ENCODE measurements around the gene MTA1.

The MTA1 gene

DNA sequence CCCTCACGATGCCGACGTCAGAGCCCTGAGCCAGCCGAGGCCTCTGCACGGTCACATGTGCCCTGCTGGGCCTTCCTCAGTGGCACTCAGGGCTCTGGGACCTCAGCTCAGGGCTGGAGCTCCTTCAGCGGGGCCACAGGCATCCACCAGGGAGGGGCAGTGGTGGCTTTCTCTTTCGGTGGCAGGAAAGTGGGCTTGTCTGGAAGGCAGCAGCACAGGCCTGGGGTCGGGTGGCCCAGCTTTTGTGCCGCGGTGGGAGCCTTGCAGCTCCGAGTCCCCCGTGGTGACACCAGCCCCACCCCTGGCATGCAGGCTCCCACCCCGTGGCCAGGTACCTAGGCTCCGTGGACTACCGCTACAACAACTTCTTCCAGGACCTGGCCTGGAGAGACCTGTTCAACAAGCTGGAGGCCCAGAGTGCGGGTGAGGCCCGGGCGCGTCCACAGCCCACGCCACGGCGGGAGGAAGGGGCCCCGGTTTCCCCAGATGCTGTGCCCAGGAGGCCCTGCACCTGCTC, 35.5 kb upstream of the MTA1 start:
- Histone ChIP-seq H3K27ac (ENCODE audit: low read depth, low read length) (no peak overlapping the region), H3K27me3 (ENCODE audit: control insufficient read depth, low read length) (no peaks in the 10 kb centered on the region), H4K20me1 (ENCODE audit: control insufficient read depth, insufficient read depth, low read depth, low read length) (no peaks in the 10 kb centered on the region), H3K9me3 (ENCODE audit: control insufficient read depth, insufficient read depth, low read length) (no peaks in the 10 kb centered on the region), H3F3A (ENCODE audit: control insufficient read depth, insufficient read depth) (no peaks in the 10 kb centered on the region), H3K36me3 (ENCODE audit: control insufficient read depth, low read length) (no peaks in the 10 kb centered on the region), H3K4me1 (ENCODE audit: control insufficient read depth, low read length) (no peaks in the 10 kb centered on the region), H3K4me2 (ENCODE audit: low read length) (no peak overlapping the region), H3K9me2 (replicated peaks; ENCODE audit: control insufficient read depth, low read length) (no peaks in the 10 kb centered on the region), H3K79me2 (ENCODE audit: control insufficient read depth, low read length) (no peaks in the 10 kb centered on the region), H3K4me3 (ENCODE audit: low read length) (no peak overlapping the region)
- TF ChIP-seq, protein P1, sequence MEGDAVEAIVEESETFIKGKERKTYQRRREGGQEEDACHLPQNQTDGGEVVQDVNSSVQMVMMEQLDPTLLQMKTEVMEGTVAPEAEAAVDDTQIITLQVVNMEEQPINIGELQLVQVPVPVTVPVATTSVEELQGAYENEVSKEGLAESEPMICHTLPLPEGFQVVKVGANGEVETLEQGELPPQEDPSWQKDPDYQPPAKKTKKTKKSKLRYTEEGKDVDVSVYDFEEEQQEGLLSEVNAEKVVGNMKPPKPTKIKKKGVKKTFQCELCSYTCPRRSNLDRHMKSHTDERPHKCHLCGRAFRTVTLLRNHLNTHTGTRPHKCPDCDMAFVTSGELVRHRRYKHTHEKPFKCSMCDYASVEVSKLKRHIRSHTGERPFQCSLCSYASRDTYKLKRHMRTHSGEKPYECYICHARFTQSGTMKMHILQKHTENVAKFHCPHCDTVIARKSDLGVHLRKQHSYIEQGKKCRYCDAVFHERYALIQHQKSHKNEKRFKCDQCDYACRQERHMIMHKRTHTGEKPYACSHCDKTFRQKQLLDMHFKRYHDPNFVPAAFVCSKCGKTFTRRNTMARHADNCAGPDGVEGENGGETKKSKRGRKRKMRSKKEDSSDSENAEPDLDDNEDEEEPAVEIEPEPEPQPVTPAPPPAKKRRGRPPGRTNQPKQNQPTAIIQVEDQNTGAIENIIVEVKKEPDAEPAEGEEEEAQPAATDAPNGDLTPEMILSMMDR (IDR thresholded peaks at IDR 0.05; ENCODE audit: low read depth, low read length, poor library complexity, severe bottlenecking), result no peak

DNA sequence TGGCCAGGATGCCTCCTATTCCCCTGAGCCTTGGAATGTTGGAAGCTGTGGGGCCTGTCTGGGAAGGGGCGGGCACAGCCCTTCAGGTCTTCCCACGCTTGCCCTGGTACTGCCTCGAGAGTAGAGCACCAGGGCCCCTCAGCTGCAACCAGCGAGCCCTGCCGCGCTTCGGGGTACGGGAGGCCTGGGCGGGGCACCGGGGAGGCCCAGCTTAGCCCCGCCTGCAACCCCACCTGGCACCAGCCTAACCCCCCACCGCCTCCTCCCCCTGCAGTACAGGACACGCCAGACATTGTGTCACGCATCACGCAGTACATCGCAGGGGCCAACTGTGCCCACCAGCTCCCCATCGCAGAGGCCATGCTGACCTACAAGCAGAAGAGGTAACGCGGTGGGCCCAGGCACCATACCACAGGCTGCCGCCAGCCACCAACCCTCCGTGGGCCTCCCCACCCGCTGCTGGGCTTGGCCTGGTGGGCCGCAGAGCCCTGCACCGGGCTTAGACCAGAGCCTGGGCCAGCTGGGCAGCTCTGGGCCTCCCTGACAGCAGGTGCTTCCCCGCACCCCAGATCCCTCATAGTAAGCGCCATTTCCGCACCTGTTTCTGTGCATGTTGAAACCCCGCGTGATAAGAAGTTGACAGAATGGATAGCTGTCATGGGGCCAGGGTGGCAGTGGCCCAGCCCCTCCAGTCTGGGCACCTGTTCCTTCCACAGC, 34.9 kb upstream of the MTA1 start:
- no peaks in the 10 kb centered on the region for H3K79me2 ChIP-seq (ENCODE audit: control insufficient read depth, low read length)
- H3K9me3 ChIP-seq (ENCODE audit: control insufficient read depth, insufficient read depth, low read length), result no peaks in the 10 kb centered on the region
- TF ChIP-seq, protein P1 (IDR thresholded peaks at IDR 0.05; ENCODE audit: low read depth, low read length, poor library complexity, severe bottlenecking), result no peak
- TF ChIP-seq EZH2phosphoT487 (IDR thresholded peaks at IDR 0.05; ENCODE audit: borderline replicate concordance, low read length), result no peak
- H4K20me1 ChIP-seq (ENCODE audit: control insufficient read depth, insufficient read depth, low read depth, low read length), result no peaks in the 10 kb centered on the region
- H3F3A ChIP-seq (ENCODE audit: control insufficient read depth, insufficient read depth), result no peaks in the 10 kb centered on the region
- peaks cover under 1% of the 10 kb centered on the region for H3K4me1 ChIP-seq (ENCODE audit: control insufficient read depth, low read length)
- no peak overlapping the region for H3K27ac ChIP-seq (ENCODE audit: low read depth, low read length)
- no peaks in the 10 kb centered on the region for H3K27me3 ChIP-seq (ENCODE audit: control insufficient read depth, low read length)
- H3K4me2 ChIP-seq (ENCODE audit: low read length), result no peak overlapping the region
- no peak overlapping the region for H3K4me3 ChIP-seq (ENCODE audit: low read length)
- H3K9me2 ChIP-seq (replicated peaks; ENCODE audit: control insufficient read depth, low read length), result no peaks in the 10 kb centered on the region
- H3K36me3 ChIP-seq (ENCODE audit: control insufficient read depth, low read length), result no peaks in the 10 kb centered on the region

DNA sequence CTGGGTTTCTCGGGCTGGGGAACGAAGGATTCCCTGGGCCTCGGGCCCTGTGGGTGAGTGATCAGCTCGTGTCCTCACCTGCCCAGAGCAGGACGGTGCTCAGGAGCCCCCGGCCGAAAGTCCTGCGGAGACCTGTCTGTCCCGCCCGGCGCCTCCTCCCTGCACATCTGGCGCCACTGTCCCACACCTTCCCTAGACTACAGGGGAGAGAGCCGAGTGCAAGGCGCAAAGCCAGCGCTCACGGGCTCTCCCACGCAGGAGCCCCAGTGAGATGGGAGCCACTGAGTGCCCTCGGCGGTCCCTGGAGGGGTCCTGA, 34.3 kb upstream of the MTA1 start:
- Histone ChIP-seq H3K27me3 (ENCODE audit: control insufficient read depth, low read length) (no peaks in the 10 kb centered on the region), H3K4me3 (ENCODE audit: low read length) (no peak overlapping the region), H3K27ac (ENCODE audit: low read depth, low read length) (no peak overlapping the region), H3K9me3 (ENCODE audit: control insufficient read depth, insufficient read depth, low read length) (no peaks in the 10 kb centered on the region), H3K4me1 (ENCODE audit: control insufficient read depth, low read length) (peaks cover 6% of the 10 kb centered on the region), H3K4me2 (ENCODE audit: low read length) (no peak overlapping the region), H3K79me2 (ENCODE audit: control insufficient read depth, low read length) (no peaks in the 10 kb centered on the region), H3K36me3 (ENCODE audit: control insufficient read depth, low read length) (no peaks in the 10 kb centered on the region), H3K9me2 (replicated peaks; ENCODE audit: control insufficient read depth, low read length) (no peaks in the 10 kb centered on the region), H4K20me1 (ENCODE audit: control insufficient read depth, insufficient read depth, low read depth, low read length) (no peaks in the 10 kb centered on the region), H3F3A (ENCODE audit: control insufficient read depth, insufficient read depth) (no peaks in the 10 kb centered on the region)
- TF ChIP-seq EZH2phosphoT487 (IDR thresholded peaks at IDR 0.05; ENCODE audit: borderline replicate concordance, low read length), result no peak
- TF ChIP-seq, protein P1 (IDR thresholded peaks at IDR 0.05; ENCODE audit: low read depth, low read length, poor library complexity, severe bottlenecking), result no peak
